HG03139 (cell line): Measurements from ENCODE around the gene ZNF71.
A peak's percentile ranks its signal among the peaks of the same experiment; 100 is the strongest.

ENCODE experiments used
- ATAC-seq: cut with Tn5 transposase; IDR thresholded peaks from one replicate; pipeline ENCODE4 v1.9.1; 2021; ENCODE audit not compliant: unreplicated experiment

ZNF71 gene

DNA sequence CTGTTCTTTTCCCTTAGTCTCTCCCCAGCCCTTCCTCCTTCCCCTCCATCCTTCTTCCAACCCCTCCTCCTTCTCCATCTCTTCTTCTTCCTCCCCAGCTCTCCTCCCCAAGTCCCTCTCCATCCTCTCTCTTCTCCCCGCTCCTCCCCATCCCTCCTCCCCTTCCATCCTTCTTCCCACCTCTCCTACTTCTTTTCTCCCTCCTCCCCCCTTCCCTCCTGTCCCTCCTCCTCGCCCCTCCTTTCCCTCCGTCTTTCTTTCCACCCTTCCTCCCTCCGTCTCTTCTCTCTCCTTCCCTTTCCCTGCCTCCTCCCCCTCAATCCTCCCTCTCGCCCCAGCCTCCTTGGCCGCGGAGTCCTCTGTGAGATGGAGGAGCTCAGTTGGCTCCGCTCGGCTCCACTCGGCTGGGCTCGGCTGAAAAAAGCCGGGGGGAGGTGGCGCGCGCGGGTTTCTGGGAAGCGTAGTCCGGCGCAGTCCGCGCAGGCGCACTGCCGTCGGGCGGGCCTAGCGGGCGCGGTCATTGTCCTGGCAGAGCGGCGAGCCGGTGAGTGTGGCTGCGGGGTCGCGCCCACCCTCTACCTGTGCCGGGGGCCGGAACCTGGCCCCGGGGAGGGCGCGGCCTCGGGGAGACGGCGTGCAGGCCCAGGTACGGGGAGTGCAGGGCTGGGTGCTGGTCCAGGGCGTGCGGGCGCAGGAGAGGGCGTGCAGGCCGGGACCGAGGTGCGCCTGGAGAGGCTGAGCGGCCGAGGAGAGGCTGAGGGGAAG is at the start of gene ZNF71:
Gene ZNF71, plus strand, starts transcription at position 520 of the 765 bp plus-strand sequence. CDS start 6,257 bp downstream, outside the sequence.
- peak; percentile 88 for ATAC-seq

DNA sequence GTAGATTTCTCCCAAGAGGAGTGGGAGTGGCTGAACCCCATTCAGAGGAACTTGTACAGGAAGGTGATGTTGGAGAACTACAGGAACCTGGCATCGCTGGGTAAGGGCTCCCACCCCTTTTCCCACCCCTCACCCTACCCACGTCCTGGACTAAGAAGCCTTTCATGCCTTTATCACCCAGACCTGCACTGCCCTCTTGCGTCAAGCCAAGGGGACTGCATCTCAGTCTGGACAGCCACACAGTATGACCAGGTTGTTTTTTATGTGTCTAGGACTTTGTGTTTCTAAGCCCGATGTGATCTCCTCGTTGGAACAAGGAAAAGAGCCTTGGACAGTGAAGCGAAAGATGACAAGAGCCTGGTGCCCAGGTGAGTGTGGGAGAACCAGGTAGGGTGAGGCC is 47.6 kb upstream of the ZNF71 start:
- ATAC-seq = no peak

DNA sequence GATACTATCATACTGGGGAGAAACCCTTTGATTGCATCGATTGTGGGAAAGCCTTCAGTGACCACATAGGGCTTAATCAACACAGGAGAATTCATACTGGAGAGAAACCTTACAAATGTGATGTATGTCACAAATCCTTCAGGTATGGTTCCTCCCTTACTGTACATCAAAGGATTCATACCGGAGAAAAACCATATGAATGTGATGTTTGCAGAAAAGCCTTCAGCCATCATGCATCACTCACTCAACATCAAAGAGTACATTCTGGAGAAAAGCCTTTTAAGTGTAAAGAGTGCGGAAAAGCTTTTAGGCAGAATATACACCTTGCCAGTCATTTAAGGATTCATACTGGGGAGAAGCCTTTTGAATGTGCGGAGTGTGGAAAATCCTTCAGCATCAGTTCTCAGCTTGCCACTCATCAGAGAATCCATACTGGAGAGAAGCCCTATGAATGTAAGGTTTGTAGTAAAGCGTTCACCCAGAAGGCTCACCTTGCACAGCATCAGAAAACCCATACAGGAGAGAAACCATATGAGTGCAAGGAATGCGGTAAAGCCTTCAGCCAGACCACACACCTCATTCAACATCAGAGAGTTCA is 40.7 kb upstream of the ZNF71 start:
- no peak for ATAC-seq

DNA sequence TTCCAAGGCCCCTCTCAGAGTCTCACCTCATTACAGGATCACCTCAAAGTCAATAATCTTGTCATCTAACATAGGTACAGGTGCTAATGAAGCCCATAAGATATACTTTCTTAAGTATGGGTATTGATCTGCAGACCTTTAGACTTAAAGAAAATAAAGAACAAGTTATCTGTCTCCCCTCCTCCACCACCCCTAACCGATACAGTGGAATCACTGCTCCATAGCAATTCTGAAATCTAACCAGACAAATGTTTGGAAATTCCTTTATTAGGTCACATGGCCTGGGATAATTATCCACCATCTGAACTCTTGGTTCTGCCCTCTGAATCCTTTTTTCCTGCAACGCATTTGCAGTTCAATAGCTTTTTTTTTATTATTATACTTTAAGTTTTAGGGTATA is 32.3 kb upstream of the ZNF71 start:
- no peak for ATAC-seq

DNA sequence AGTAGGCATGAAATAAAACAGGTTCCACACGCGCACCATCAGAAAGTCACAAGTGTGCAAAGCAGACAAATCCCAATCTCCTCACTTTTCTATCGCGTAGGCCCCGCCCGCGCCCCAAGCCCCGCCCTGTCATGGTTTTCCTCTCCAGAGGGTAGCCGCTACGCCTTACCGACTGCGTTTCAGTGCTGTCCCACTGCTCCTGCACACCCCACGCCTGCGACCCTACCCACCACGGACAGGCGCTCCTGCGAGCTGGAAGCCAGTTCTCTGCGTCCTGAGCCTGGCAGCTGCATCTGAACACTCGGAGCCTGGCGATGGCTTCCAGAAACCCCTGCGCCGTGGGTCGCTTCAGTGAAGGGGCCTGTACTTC is 28.2 kb upstream of the ZNF71 start:
- ATAC-seq = peak; percentile 36

DNA sequence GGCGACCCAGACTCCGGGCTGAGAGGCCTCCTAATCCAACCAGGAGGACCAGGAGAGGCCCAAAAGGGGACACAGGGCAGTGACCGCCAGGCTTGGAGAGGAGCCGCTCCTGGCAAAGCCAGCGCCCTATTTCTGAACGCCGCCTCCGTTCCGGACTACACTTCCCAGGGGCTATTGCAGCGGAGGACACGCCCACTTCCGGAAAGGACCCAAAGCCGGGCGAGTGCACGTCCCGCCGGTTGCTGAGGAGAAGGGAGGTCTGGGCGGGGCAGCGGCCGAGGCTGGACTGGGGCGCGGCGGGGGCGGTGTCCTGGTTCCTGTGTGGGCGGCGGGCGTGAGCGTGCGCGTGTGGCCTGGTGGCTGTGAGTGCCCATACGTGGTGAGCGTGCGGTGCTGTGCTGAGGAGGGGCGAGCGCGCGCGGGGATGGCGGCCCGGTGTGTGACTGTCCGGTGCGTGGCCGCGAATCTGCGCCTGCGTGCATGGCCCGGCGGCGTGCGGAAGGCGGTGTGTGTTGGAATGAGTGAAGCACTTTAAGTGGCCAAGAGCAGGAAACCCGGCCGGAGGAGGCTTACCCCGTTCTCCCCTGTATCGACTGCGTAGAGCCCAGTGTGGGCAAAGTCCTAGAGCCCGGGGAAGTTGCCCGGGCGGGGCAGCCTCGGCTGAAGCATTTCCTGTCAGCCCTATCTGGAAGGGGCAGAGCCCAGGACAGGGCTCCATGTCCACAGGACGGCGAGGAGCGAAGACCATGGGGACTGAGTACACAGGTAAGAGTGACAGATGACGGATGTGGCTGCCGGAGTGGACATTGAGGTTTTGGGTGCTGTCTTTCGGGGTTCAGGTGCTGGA is 27.6 kb upstream of the ZNF71 start, which contains the start of gene ZNF470:
Gene ZNF470, plus strand, starts transcription at position 195 of the 847 bp plus-strand sequence. CDS start 2,844 bp downstream, outside the sequence.
- peak; percentile 99 for ATAC-seq

DNA sequence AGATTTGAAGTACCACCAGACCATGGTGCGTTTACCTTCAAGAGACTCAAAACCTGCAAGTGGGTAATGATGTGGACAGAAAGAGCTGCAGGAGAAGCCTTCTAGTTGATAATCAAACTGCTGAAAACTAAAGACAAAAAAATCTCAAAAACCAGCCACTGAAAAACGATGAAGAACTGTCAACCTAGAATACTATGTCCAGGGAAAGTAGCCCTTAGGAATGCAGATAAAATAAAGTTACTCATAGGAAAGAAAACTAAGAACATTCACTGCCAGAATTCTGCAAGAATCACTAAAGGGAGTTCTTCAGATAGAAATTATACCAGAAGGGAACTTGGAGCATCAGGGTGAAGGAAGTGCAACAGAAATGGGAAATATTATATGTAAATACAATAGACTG is 22.5 kb upstream of the ZNF71 start:
- no peak for ATAC-seq

DNA sequence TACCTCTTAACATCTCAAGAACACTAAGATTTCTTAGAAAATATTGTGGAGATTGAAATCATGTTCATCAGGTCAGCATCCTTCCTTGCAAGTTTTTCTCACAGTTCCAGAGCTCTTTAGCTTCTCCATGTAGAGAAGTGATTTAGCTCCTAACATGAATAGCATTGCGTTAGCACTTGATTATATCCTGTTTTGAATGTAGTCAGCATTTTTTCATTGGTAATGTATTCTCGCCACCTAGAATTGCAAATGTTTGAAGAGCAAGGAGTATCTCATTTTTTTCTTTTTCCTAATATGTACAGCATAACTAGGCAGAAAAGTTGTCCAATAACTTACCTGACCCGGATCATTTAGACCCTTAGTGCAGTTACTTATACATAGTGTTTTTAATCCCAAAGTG is 21.2 kb upstream of the ZNF71 start:
- no peak for ATAC-seq

DNA sequence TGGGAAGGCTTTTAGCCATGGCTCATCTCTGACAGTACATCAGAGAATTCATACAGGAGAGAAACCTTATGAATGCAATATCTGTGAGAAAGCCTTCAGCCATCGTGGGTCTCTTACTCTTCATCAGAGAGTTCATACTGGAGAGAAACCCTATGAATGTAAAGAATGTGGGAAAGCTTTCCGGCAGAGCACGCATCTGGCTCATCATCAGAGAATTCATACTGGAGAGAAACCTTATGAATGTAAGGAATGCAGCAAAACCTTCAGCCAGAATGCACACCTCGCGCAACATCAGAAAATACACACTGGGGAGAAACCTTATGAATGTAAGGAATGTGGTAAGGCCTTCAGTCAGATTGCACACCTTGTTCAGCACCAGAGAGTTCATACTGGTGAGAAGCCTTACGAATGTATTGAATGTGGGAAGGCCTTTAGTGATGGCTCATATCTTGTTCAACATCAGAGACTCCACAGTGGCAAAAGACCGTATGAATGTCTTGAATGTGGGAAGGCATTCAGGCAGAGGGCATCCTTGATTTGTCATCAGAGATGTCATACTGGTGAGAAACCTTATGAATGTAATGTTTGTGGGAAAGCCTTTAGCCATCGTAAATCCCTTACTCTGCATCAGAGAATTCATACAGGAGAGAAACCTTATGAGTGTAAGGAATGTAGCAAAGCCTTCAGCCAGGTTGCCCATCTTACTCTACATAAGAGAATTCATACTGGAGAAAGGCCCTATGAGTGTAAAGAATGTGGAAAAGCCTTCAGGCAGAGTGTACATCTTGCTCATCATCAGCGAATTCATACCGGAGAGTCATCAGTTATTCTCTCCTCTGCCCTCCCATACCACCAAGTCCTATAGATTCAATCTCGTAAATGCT is 17.1 kb upstream of the ZNF71 start:
- no peak for ATAC-seq

DNA sequence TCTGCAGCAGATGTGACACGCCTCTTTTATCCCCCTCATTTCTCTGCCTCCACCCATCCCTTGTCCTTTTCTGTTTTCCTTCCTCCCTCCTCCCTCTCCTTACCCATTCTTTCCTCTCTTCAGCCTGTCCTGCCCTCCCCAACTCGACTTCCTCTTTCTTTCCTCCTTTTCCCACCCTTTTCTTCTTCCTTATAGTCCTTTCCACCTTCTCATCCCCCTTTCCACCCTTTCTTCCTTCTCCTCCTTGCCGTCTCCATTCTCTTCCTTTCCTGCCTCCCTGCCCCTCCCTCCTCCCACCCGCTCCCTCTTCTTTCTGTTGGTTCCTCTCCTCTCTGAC is 688 bp upstream of the ZNF71 start:
- ATAC-seq = no peak

DNA sequence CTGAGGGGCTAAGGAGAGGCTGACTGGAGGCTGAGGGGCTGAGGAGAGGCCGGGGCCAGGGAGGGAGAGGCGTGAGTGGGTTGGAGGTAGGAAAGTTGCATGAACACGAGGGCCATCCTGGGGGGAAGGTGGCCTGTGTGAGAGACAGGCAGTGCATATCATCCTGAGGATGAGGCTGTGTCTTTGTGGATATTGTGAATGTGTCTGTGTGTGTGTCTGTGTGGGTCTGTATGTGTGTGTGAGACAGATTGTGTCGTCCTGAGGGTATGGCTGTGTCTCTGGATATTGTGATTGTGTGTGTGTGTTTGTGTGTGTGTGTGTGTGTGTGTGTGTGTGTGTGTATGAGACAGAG is 422 bp downstream of the ZNF71 start:
- peak; percentile 26 for ATAC-seq

DNA sequence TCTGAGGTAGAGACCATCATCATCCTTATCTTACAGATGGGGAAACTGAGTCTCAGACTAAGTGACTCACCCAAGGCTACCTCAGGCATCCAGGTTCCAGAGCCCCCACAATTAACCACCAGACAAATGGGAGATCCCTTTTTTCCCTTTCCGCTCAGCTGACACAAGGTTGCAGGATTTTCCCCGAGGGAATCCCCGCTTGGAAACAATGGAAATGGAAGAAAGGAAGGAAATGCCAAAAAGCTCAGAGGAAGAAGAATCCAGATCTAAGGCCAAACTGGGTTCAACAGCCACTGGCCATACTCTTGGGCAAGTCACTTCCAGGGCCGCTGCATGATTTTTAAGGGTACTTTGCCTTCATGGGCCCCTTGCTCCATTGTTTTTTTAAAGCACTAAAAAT is 1.6 kb downstream of the ZNF71 start:
- no peak for ATAC-seq

DNA sequence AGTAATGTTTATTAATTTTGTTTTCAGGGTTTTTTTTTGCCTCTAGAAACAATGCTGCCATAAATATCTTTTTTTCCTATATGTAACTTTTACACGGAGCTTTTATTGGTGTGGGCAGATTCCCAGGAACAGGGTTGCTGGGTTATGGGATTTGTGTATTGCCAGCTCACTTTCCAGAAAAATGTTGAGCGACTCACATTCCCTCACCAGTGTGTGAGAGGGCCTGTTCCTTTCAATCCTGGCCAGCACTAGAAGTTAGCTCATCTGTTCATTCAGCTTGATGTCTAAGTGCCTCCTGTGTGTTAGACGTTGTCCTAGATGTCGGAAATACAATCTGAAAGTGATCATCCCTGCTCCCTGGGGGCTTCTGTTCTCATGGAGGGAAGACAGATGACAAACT is 2.6 kb downstream of the ZNF71 start:
- ATAC-seq = no peak

DNA sequence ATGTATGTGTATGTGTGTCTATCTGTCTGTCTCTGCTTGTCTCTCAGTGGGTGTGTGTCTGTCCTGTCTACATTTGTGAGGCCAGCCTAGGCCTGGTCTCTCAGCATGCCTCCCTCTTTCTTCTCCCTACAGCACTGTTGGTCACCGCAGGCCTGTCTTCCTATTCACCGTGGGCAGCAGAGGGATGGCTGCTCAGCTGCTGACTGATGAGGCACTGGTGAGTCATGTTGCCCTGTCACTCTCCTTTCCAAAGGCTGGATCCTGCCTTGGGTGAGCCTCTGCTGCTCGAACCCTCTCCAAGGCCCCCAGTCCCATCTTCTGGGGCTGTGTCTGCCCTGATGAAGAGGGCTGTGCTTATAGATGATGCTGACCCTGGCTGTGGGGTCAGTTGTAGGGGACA is 6.3 kb downstream of the ZNF71 start:
- ATAC-seq = no peak

DNA sequence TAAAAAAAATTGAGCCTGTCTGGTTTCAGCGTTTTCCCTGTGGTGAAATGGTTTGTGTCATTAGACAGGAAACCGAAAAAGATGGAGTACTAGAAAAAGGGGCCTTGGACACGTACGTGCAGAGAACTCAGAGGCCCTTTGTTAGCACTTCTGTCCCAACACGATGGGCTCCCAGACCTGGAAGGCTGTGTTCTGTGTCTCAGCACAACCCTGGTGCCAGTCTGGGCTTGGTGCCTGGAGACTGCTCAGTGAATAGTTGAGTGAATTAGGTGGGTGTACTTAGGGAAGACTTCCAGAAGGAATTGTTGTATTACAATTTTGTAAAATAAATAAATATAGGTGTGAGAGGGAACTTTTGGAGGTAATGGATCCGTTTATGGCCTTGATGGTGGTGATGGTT is 8.7 kb downstream of the ZNF71 start:
- ATAC-seq = no peak

DNA sequence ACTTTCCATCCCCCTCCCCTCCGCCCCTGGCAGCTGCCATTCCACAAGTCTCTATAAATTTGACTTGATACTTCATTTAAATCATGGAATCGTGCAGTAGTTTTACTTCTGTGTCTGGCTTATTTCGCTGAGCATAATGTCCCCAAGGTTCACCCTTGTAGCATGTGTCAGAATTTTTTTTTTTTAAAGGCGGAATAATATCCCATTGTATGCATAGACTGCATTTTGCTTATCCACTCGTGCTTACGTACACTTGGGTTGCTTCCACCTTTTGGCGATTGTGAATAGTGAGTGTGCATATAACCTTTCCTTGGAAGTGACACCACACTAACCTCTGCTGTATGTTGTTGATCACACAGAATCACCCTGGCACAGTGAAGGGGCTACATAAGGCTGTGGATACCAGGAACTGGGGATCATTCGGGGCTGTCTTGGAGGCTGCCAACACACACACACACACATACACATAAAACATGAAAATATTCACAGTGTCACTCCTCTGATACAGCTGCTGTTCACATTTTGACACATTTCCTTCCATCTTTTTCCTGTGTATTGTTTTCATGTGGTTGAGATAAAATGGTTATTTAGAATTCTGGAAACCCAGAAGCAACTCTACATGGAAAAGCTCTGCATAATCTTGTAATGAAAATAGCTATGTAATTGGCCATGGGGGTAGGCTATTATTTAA is 13.3 kb downstream of the ZNF71 start:
- no peak for ATAC-seq

DNA sequence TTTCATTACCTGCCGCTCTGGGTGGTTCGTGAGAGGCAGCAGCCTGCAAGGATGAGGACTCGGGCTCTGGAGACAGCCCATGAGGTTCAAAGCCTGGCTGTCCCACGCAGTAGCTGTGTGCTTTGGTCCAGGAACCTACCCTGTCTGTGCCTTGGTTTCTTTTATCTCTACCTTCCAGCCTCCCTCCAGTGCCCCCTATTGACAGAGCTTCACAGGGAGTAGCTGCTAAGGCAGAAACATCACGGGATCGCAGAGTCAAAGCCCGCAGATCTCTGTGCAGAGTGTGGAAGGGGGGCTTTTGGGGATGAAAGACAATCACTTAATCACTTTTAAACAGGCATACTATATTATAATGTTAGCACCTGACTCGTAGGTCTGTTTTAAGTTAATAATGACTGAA is 16.2 kb downstream of the ZNF71 start:
- no peak for ATAC-seq

DNA sequence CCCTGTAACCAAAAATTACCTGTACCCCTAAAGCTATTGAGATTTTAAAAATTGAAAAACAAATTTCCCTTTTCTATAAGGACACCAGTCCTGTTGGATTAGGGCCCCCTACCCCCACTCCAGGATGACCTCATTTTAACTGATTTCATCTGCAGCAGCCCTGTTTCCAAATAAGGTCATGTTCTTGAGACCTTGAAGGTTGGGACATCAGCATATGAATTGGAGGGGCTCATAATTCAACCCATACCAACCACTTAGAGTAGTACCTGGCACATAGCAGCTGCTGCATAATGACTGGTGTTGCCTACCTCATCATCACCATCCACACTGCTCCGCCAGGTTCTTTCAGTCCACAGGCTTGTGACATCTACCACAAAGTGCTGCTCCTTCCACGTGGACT is 17.6 kb downstream of the ZNF71 start:
- ATAC-seq = no peak

DNA sequence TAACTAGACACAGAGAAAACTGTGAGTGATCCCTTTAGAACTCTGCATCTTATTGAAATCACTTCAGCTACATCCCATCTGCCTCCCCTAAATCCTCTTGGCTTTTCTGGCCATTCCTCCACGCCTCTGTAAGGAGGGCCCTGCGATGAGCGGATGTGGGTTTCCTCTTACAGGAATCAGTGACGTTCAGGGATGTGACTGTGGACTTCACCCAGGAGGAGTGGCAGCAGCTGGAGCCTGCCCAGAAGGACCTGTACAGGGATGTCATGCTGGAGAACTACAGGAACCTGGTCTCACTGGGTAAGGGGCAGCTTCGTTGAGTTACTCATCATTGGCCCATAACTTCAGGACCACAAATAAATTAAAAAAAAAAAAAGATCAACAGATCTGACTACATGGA is 18.5 kb downstream of the ZNF71 start:
- ATAC-seq = no peak

DNA sequence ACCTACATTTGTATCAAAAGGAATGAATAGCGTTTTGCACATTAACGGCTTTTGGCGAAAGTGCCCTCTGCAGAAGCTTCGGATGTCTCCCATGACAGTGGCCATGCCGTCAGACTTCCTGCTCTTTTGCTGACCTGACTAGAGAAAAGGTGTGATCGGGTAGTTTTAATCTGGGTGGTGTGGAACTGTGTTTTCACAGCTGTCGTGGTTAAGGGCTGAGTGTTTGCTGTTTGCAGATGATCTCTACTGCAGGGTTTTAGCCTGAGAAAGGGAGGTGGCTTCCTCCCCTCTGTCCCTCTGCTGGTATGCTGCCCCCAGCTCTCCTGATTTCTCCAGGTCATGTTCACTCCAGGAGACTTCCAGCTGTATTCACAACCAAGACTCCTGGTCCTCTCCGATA is 22.4 kb downstream of the ZNF71 start:
- no peak for ATAC-seq

DNA sequence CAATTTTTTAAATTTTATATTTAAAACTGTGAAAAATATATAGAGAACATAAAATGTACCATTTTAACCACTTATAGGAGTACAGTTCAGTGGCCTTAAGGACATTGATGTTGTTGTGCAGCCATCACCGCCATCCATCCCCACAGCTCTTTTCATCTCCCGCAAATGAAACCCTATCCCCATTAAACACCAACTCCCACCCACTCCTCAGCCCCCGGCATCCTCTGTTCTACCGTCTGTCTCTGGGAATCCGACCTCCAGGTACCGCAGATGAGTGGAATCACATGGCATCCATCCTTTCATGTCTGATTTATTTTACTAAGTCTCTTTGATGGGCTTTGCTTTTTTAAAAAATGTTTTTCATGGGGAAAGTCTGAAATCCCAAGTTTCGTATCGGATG is 24.0 kb downstream of the ZNF71 start:
- no peak for ATAC-seq
